ENCODE measurements around the gene PDXK.

The PDXK gene

GRCh38 chr21:43808832-43809251 is 89.9 kb downstream of the PDXK start:
- no peak for DNase-seq

- no peak for DNase-seq
These were observed 90.4 kb downstream of the PDXK start for GRCh38 chr21:43809346-43809799.

- no peak for DNase-seq
These were observed 91.0 kb downstream of the PDXK start for GRCh38 chr21:43809853-43810504.

DNA sequence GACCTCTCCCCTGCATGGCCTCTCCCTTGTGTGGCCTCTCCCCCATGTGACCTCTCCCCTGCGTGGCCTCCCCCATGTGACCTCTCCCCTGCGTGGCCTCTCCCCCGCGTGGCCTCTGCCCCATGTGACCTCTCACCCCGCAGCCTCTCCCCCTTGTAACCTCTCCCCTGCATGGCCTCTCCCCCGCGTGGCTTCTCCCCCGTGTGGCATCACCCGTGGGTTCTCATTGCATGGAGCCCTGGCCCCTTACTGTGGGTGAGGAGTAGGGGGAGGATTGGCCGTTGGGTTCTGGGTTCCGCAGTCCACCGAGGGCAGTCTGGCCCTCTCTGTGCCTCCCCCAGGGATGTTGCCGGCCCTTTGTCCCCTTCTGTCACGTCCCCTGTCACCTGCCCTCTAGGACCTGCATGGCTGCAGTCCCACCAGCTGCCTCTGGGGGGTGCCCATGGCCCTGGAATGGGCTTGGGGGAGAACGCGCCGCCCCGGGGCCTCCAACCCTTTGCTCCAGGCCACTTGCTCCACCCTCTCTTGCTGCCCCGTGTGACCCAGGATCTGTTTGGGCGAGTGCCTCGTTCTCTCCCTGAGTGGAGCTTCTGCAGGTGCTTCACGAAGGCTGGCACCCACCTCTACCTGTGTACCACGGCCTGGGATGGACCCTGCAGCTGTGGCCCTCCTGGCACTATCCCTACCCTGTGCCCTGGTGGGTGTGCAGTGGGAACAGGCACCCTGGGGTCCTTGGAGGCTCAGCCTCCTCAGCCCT is 91.8 kb downstream of the PDXK start:
- peak; percentile 92 for DNase-seq

DNA sequence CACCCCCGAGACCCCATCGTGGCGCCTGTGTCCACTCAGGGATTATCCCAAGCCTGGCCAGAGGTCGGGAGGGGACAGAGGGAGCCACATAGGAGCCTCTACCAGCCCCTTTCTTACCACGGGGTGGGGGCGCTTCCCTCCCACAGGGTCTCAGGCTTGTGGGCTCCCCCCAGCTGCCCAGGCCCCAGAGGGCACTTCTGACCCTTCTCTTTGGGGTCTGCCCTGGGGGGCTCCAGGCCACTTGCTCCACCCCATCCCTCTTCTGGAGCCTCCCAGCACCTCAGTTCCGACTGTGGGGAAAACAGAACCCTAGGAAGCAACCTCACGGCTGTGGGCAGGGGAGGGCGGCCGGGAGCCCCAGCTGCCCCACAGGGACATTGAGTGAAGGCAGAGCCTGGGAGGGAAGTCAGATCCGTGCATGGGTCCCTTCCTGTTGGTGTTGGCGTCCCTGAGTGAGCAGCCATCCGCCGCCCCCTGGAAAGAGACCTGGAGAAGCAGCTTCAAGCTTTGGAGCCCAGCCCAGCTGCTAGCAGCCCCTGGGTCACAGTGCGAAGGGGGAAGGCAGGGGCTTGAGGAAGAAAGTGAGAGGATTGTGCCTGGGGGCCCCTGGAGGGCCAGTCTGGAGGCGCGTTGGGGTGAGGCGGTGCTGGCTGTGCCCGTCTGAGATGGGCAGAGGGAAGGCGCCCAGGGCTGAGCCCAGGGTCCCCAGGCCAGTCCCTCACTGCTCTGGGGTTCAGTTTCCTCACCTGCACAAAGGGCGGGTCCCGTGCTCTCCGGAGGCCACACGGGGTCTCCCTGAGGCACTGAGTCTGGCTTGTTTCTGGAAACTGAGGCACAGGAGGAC is 92.6 kb downstream of the PDXK start:
- no peak for DNase-seq
